Esophagus squamous epithelium (tissue), 4 donors: ENCODE data around the gene FZD4.

ENCODE experiments used
- CTCF ChIP-seq, 6 experiments: fragments of 450-650 bp in 4 of 6; fragments of 200-600 bp in 2 of 6; sonication (generic) in 2 of 6; IDR thresholded peaks; one replicate each; pipeline ENCODE4 v1.5.1; 2016 to 2019; ENCODE audit warnings: antibody characterized with exemption in 6 of 6, mild to moderate bottlenecking in 4 of 6, moderate library complexity in 4 of 6
- POLR2A ChIP-seq, 4 donors: fragments of 450-650 bp; IDR thresholded peaks; one replicate each; pipeline ENCODE4 v1.6.1; 2017; ENCODE audit warnings: antibody characterized with exemption in 4 of 4, mild to moderate bottlenecking in 4 of 4, moderate library complexity in 3 of 4

- no peak for TF ChIP-seq CTCF (IDR thresholded peaks at IDR 0.05)
- no peak for TF ChIP-seq POLR2A (IDR thresholded peaks at IDR 0.05)
These were observed 44.6 kb downstream of the FZD4 start for GRCh38 chr11:86910592-86910991.
